Activated T-helper 1 cell treated with anti-CD3 and anti-CD28 coated beads, Interleukin-2, amount 50 U/mL, for 16 hours (primary cell): Measurements from ENCODE around the gene PHLDB3.

Experiments
- DNase-seq, 2 donors: peaks; one replicate each; pipeline ENCODE4 v3.0.0-alpha.2; 2020; ENCODE audit warnings: low read depth in 1 of 2, low spot score in 1 of 2

Gene PHLDB3

DNA sequence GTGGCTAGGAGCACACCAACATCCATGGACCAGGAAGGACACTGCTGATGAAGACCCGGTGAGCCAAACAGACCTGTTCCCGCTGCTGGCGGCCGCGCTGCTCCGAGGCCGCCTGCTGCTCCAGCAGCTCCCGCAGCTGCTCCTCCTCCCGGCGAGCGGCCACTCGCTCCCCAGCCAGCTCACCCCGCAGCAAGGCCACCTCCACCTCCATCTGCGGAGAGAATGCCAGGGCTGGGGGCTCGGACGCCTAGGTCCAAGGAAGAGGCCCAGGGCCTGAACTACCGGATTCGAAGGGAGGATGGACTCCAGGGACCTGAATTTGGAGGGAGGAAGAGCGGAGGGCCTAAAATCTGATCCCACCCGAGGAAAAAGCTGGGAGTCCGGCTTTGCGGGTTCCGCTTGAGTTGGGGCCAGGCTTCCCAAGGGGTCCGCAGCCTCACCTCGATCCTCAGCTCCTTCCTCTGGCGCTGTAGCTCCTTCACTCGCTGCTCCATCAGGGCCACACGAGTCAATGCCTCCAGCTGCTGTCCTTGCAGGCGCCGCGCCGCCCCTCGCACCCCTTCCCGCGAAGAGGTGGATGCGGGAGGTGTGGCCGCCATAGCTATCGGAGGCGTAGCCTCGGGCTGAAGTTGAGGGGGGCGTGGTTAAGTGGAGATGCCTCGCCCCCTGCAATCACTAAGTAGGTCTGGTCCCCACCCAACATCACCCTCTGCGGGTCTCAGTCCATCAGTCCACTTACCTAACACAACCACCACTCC lies 2.7 kb downstream of the PHLDB3 start:
- no peak for DNase-seq

- DNase-seq: no peak
These were observed 5.5 kb downstream of the PHLDB3 start for GRCh38 chr19:43499042-43499441.

GRCh38 chr19:43498233-43498842 lies 6.2 kb downstream of the PHLDB3 start:
- DNase-seq: no peak

DNA sequence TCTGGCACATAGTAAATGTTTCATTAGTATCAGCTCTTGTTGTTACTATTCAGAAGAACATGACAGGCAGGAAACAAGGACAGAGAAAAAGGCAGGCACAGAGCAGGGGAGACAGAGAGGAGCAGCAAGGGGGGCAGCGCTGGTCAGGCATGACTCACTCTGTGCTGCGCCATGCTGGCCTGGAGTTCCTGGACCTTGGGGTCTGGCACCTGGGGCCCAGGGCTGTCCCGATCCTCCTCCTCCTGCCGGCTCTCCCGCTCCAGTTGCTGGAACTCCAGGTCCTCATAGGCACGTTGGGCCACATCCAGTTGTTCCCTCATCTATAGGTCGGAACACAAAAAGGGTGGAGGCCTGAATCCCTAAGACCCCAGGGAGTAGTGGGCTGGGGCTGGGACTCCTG lies 7.6 kb downstream of the PHLDB3 start:
- no peak for DNase-seq

- DNase-seq: no peak
These were observed 9.5 kb downstream of the PHLDB3 start for GRCh38 chr19:43495082-43495481.

DNA sequence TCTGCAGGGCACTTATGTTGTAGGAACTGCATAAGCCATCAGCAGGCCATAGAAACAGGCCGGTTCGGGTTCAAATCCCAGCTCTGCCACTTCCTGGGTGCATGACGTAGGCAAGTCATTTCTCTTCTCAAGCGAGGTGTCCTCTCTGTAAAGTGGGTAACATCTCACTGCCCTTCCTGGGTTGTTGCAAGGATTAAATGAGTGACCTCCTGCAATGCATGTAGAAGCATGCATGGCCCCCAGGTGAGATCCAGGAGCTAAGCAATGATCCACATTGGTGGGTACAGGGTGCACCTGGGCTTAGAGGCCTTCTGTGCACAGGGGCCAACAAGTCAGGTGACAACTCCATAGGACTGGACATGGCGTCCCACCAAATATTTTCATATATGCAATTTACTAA lies 13.8 kb downstream of the PHLDB3 start:
- no peak for DNase-seq

GRCh38 chr19:43489979-43490599 lies 14.5 kb downstream of the PHLDB3 start:
- no peak for DNase-seq

- DNase-seq: no peak
These were observed 15.2 kb downstream of the PHLDB3 start for GRCh38 chr19:43489310-43489709.

GRCh38 chr19:43488179-43488578 lies 16.4 kb downstream of the PHLDB3 start:
- no peak for DNase-seq

DNA sequence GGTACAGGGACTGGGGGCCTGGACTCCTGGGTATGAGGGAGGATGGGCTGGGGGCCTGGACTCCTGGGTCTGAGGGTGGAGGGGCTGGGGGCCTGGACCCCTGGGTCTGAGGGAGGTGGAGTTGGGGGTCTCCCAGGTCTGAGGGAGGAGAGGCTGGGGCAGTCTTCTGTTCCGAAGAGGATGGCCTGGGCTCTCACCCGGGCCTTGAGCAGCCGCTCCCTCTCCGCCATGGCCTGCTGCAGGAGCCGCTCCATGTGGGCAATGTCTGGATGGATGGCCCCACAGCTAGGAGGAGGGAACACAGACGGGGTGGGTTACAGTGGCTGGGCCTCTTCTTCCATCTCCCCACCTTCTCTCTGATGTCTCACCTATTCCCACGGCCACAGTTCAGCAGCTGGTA lies 18.1 kb downstream of the PHLDB3 start:
- no peak for DNase-seq

DNA sequence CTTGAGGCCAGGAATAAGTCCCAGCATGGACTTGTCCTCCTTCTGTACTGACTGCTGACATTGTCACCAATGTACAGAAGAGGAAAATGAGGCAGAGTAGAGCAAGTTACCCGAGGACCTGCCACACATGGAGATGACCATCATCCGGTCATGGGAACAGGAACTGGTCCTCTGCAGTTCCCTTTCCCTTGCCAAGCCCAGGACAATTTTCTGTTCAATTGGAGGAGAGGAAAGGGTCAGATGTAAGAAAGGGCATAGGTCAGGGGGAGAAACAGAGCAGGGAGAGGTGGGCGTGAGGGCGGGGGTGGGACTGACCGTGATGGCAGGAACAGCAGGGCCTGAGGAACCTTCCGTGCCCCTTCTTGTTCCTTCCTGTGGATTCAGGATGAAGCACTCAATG lies 18.6 kb downstream of the PHLDB3 start:
- no peak for DNase-seq

DNA sequence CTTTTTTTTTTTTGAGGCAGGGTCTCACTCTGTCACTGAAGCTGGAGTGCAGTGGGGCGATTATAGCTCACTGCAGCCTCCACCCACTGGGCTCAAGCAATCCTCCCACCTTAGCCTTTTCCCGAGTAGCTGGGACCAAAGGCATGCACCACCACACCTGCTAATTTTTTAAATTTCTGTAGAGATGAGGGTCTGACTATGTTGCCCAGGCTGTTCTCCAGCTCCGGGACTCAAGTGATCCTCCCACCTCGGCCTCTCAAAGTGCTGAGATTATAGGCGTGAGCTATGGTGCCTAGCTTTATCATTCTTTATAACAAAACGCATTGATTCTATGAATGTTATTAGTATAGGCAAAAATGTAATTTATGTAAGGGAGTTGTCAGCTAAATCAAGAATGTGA lies 21.3 kb downstream of the PHLDB3 start:
- DNase-seq: no peak

- DNase-seq: no peak
These were observed 22.4 kb downstream of the PHLDB3 start for GRCh38 chr19:43482193-43482592.

GRCh38 chr19:43481701-43482100 lies 22.8 kb downstream of the PHLDB3 start:
- DNase-seq: no peak

DNA sequence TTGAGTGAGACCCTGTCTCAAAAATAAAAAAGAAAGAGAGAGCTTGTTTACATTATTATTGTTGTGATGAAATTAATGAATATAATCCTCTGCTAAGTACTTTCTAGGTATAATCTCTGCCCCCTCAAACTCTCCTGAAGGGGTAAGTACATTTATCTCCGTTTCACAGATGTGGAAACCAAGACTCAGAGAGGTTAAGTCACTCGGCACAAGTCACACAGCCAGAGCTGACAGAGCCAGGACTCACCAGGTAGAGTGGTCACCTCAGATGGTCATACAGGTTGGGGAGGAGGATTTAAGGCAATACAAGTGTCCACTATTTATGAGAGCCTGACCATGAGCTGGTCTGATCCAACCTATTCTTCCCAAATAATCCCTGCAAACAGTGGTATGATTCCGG lies 24.0 kb downstream of the PHLDB3 start:
- DNase-seq: no peak

DNA sequence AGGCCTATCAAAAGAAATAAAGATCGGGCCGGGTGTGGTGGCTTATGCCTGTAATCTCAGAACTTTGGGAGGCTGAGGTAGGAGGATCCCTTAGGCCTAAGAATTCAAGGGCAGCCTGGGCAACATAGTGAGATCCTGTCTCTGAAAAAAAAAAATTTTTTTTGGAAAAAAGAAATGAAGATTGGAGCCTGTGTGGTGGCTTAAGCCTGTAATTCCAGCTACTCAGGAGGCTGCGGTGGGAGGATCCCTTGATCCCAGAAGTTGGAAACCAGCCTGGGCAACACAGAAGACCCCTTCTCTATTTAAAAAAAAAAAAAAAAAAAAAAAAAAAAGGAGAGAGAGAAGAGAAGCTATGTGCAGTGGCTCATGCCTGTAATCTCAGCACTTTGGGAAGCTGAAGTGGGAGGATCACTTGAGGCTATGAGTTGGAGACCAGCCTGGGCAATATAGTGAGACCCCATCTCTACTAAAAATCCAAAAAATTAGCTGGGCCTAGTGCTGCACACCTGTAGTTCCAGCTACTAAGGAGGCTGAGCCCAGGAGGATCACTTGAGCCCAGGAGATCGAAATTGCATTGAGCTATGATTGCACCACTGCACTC lies 24.5 kb downstream of the PHLDB3 start:
- DNase-seq: no peak

DNA sequence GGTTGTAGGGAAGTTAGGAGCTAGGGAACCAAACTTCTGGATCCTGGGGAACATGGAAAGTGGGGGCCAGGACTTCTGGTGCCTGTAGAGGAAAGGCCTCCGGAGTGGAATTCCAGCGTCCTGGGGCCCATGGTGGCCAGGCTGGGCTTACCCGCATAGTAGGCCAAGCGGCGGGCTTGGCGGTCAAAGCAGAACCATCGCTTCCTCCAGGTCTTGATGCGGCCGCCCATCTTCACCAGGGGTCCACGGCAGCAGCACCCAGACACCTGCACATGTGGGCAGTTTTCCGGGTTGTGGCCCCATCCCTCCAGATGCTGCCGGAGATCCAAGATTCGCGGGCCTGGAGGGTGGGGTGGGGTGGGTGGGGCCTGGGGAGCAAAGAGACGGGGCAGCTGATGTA lies 25.3 kb downstream of the PHLDB3 start:
- DNase-seq: no peak

DNA sequence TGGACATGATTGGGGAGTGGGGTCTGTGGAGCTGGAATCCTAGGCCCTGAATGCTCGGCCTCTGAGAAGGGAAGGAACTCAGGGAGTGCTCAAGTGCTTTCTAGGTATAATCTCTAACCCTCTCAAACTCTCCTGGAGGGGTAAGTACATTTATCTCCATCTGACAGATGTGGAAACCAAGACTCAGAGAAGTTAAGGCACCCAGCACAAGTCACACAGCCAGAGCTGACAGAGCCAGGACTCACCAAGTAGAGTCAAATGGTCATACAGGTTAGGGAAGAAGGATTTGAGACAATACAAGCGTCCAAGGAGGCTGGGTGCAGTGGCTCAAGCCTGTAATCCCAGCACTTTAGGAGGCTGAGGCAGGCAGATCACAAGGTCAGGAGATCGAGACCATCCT lies 26.2 kb downstream of the PHLDB3 start:
- DNase-seq: no peak

DNA sequence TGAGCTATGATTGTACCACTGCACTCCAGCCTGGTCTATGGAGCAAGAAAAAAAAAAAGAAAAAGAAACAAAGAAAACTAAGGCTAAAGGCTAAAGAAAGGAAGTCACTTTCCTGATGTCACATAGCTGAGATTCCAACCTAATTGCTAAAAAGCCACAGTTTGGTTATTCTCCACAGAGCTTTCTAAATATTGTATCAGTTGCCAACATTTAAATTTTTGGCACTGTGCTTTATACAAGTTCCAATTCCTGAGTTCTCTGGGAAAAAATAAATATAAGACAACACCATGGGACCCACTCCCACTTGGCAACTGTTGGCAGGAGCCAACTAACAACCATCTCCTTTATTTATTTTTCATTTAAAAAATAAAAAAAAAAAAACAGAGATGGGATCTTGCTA lies 27.9 kb downstream of the PHLDB3 start:
- DNase-seq: no peak

GRCh38 chr19:43474986-43475705 lies 29.4 kb downstream of the PHLDB3 start:
- DNase-seq: peak; percentile 86 to 90

DNA sequence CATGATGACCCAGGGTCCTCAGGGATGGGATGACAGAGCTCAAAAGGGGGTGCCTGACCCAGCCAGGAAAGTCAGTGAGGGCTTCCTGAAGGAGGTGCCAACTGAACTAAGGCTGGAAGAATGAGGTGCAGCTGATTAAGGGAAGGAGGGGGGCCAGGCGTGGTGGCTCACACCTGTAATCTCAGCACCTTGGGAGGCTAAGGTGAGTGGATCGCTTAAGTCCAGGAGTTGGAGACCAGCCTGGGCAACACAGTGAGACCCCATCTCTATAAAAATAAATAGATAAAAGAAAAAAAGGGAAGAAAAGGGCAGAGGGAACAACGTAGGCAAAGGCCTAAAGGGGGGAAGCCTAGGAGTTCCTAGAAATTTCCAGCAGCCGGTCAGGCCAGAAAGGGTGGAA lies 30.1 kb downstream of the PHLDB3 start:
- no peak for DNase-seq

DNA sequence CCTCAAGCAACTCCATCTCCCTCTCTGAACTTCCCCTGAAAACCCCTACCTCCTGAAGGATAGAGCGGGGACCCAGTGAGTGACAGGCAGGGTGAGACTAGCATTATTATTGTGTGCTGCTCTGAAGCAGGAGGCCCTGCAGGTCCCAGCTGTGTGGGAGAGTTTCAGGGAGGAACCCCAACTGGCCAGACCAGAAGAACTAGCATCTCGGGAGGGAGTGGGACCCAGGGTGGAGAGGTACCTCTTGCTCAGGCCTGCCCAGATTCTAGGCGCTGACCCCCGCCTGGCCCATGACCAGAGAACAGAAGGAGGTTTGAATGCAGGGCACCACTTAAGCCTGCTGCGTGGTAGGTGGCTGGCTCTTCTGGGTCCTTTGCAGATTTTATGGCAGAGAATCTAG lies 33.5 kb downstream of the PHLDB3 start:
- no peak for DNase-seq
